Pulmonary artery endothelial cell (primary cell): Measurements from ENCODE around the gene TJP2. TPM values are rescaled to one million over a fixed set of nuclear protein-coding genes. Genes with fewer than 3 reads are reported as not detected.
A peak's percentile ranks its signal among the peaks of the same experiment; 100 is the strongest.
"Not testable (repeated sequence)": the region's sequence is repeated elsewhere in the genome, so short reads cannot be mapped to it uniquely, and the experiment has no call there.

ENCODE experiments used
- DNase-seq: peaks from one replicate; pipeline ENCODE4 v3.0.0-alpha.2; 2011; ENCODE audit warnings: low read depth, low spot score
- total RNA-seq: library from RNA; depleted of rRNA; stranded (reverse); fragments of >200 nt; gene quantifications from 2 replicates; pipeline ENCODE4 v1.2.3, GENCODE V29; 2014

TJP2 gene
- total RNA-seq, 1 donor from 2014 or later: 243 TPM

DNA sequence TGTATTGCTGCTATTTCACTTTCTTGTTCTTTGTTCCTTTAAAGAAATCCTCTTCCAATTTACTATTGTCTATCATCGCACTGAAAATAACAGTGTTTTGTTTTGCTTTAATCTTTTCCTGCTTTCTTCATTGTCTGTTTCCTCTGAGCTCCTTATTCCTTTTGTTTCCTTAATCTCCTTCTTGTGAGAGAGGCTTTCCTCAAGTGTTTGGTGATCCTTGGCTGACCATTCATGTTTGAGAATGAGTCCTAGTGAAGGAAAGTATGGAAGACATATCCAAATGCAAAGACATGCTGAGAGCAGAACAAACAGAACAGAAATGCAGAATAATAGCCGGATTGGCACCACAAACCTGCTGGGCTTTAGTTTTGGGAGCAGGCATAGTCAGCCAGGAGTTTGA is 108.9 kb downstream of the TJP2 start:
- peak; percentile 10 for DNase-seq

DNA sequence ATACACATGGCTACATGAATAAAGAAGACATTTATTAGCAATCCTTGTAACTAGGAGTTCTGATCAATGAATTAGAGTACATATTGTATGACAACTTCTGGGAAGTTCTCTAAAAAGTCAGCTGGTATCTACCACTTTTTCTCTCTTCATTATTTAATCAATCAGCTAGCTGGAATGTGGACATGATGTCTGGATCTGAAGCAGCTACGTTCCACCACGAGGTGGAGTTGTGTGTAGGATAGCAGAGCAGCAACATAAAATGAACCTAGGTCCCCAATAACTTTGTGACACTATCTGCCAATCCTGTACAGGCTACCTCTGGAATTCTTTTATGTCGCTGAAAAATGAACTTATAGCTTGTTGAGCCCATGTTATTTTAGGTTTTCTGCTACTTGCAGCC is 118.0 kb downstream of the TJP2 start:
- DNase-seq: no peak

DNA sequence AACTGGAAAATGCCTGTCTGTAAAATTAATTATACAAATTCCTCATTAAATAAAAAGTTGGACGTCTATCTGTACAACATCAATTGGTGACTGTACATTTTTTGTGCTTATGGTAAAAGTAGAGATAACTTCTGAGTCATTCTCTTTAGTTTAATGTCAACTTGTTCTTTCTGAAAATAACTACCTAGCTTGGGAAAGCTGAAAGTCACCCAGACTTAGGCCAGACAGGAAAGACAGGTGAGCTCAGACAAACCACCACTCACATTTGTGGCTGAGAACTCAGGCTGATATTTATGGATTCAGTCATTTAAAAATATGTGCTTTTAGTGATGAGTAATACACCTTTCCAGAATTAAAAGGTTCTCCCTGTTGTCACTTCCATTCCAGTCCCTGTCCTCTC is 119.1 kb downstream of the TJP2 start:
- no peak for DNase-seq

DNA sequence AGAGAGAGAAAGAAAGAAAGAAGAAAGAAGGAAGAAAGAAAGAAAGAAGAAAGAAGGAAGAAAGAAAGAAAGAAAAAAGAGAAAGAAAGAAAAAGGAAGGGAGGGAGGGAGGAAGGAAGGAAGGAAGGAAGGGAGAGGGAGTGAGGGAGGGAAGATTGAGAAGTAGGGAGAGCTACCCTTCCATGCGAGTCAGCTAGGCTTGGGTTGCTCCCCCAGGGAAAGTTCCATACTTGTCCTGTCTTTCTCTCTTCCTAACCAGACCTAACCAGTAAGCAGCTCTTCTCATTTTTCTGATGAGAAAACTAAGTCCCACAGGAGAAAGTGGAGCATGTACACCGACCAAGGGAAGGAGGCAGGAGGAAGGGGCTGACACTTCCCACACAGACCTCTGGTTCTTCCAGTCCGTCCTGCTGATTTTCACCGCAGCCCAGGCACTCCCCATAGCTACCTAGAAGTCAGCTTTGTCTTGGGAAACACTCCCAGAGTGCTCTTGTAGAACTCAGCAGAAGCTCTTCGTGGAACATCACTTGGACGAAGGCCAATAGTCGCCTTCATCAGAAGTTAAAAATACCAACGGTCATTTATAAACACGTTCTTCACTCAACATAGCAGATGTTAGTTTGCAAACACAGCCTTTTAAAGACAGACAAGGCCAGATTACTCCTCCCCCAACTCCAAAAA is 121.9 kb downstream of the TJP2 start:
- DNase-seq: no peak

DNA sequence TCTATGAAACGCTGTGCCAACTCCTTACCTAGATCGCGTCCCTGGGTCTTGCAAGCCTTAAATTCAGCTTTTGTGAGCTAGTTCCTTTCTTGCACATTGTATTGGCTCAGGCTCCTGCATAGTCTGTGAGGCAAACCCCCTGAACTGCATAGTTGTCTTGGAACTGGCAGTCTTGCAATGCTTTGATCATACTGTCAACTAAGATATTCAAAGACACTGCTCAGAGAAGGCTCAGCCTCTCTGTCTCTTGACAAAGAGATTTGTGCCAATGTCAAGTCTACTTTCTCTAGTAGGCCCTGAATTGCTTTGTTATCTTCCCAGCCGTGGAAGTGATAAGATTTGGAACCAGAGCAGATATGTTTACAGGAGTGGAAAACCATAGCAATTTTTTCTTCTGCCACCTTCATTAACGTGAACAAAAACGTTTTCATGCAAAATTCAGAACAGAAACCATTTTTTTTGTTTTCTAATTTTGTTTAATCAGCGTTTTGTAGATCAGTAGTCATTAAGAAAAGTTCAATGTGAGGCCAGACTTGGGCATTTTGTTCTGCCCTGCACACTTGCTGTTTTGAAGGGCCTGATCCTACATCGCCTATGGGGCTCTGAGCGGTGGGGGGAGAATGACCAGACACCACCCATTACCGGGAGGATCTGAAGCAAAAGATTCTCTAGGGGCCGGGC is 123.4 kb downstream of the TJP2 start:
- DNase-seq: no peak

DNA sequence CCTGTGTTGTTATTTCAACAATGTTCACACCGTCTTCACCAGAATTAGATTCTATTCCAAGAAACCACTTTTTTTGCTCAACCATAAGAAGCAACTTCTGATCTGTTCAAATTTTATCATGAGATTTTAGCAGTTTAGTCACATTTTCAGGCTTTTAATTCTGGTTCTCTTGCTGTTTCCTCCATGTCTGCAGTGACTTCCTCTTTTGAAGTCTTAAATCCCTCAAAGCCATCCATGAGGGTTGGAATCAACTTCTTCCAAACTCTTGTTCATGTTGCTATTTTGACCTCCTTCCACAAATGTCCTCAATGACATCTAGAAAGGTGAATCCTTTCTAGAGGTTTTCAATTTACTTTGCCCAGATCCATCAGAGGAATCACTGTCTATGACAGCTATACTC is 125.2 kb downstream of the TJP2 start:
- DNase-seq: no peak

DNA sequence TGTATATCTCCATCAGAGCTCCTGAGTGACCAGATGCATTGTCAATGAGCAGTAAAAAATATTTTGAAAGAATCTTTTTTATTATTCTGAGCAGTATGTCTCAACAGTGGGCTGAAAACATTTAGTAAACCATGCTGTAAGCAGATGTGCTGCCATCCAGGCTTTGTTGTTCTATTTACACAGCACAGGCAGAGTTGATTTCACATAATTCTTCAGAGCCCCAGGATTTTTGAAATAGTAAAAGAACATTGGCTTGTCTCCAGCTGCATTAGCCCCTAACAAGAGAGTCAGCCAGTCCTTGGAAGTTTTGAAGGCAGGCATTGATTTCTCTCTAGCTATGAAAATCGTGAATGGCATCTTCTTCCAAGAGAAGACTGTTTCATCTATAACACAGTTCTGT is 125.7 kb downstream of the TJP2 start:
- DNase-seq: no peak

DNA sequence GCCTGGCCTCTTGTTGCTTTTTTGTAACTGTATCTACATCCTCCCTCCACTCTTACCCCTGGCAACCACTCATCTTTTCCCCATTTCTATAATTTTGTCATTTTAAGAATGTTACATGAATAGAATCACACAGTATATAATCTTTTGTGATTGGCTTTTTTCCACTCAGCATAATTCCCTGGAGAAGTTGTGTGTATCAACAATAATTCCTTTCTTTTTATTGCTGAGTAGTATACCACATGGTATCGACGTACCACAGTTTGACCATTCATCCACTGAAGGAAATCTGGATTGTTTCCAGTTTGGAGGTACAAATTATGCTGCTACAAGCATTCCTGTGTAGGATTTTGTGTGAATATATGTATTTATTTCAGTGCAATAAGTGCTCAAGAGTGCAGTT is 129.3 kb downstream of the TJP2 start:
- DNase-seq: no peak

DNA sequence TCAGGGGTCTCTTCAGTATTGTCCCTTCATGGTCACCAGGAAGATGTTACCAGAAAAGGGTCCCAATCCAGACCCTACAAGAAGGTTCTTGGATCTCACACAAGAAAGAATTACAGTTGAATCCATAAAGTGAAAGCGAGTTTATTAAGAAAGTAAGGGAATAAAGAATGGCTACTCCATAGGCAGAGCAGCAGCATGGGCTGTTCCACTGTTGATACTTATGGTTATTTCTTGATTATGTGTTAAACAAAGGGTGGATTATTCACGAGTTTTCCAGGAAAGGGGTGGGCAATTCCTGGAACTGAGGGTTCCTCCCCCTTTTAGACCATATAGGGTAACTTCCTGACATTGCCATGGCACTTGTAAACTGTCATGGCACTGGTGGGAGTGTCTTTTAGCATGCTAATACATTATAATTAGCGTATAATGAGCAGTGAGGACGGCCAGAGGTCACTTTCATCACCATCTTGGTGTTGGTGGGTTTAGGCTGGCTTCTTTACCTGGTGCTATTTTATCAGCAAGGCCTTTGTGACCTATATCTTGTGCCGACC is 132.9 kb downstream of the TJP2 start:
- not testable (repeated sequence) for DNase-seq

DNA sequence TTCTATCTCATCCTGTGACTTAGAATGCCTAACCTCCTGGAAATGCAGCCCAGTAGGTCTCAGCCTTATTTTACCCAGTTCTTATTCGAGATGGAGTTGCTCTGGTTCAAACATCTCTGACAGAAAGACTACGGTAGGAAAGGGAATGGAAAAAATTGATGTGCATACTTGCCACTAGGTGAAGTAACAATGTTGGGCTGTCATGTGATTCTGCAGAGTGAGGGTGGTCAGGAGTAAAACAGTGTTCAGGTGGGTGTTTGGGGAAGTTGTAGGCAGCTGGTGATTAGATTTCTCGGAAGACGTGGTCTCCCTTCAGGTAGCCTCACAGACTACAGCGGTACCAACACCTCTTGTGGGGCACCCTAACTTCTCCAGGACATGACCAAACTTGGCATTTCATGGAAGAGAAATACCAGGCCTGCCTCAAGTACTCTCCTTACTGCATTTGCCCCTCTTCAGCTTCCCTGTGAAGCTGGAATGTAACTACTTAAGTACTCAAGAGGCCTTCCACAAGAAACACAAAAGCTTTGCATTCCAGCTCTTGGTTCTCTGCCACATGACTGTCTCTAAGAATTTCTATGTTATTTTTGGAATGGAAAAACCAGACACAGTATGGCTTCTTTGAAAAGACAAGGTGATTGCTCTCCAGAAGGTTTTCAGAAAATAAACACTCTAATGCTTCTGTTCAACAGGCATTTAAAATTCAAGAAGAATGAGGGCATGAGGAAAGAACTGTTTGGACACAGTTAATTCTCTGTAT is 133.5 kb downstream of the TJP2 start:
- no peak for DNase-seq

DNA sequence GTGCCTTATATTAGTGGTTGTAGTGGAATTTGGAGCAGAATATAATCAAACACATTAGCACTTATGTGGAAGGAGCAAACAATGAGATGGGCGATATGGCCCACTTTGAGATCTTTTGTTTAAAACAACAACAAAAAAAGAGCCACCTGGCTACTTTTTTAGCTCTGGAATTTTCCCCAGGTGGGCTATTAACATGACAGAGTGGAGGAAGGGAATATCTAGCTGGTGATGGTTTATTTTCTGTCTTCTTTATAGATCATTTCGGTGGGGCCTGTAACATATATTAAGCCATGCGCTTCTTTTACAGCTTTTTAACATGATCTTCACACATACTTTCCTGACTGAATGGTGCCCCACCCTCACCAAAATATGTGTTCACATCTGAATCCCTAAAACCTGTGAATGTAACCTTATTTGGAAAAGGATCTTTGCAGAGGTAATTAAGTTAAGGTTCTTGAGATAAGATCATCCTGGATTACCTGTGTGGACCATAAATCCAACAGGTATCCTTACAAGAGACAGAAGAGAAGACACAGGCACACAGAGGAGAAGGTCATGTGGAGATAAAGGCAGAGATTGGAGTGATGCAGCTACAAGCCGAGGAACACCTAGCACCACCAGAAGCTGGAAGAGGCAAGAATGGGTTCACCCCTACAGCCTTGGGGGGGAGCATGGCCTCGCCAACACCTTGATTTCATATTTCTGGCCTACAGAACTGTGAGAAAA is 134.3 kb downstream of the TJP2 start:
- no peak for DNase-seq

DNA sequence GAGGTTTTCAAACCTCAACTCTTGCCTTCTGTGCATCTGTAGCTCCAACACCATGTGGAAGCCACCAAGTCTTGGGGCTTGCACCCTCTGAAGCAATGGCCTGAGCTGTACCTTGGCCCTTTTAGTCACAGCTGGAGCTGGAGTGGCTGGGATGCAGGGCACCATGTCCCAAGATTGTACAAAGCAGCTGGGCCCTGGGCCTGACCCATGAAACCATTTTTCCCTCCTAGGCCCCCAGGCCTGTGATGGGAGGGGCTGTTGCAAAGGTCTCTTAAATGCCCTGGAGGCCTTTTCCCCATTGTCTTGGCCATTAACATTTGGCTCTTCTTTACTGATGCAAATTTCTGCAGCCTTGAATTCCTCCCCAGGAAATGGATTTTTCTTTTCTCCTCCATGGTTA is 139.1 kb downstream of the TJP2 start:
- no peak for DNase-seq

DNA sequence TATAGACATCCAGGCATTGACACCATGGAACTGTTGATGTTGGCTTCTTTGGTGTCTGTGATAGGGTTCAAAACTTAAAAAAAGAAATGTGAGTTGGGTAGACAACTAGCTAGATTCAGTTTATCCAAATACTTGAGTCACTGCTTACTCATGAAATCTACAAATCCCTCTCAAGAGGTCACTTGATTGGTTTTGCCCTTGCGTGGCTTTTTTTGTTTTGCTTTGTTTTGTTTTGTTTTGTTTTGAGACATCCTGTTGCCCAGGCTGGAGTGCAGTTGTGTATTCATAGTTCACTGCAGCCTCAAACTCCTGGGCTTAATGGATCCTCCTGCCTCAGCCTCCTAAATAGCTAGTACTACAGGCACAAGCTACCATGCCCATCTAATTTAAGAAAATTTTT is 140.5 kb downstream of the TJP2 start:
- no peak for DNase-seq

DNA sequence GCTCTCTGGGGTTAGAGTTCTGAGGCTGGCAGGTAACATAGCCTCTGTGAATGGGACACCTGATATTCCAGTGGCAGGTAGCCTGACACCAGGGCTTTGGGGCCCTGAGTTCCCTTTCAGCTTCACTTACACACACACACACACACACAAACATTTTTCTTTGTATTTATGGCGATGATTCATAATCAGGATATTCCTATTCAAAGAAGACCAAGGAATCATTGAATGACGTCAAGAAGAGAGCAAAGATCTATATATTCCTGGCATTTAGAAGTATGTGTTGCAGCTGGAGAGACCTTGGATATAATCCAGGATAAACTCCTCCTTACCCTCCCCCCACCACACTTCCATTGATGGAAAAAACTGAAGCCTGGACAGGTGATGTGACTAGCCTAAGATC is 143.0 kb downstream of the TJP2 start:
- no peak for DNase-seq

DNA sequence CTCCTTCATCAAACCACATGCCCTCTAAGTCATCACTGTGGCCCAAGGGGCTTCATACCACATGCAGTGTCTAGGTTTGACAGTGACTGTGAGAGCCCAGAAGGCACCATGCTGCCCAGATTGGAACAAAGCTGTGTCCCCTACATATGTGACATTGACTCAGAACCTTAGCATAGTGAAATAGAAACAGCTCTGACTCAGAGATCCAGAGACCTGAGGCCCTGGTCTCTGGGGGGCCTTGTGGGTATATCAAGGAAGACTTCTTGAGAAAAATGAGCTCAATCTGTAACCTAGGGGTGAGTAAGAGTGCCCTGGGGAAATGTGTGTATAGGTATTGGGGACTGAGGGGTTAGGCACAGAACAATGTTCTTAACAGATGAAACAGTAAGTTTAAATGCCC is 143.8 kb downstream of the TJP2 start:
- no peak for DNase-seq

DNA sequence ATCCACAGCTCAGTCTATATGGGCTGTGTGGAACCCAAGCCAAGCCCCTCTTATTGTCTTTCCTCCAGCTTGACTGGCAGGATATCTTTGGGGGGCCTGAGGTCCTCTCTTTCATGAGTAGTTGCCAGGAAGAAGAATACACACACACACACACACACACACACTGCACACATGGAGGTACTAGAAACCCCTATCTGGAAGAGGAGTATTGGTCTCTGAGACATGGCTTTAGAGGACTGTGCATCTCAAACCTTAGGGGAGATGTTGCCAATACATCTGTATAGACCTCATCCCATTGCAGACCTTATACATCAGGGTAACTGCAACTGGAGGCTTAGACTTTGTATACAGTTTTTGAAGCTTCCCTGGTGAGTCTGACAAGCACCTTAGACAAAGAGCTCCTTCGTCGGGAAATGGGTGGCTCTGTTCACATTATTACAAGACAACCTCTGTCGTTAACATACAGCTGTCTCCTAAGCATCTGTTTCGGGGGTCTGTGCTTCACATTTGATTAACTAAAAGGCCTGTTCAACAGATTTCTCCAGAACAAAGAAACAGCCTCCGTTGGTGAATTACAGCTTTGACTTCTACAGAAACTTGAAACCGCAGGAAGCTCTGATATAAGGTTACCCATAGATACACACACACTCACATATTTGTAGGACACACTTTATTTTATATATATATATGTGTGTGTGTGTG is 145.4 kb downstream of the TJP2 start:
- DNase-seq: no peak

DNA sequence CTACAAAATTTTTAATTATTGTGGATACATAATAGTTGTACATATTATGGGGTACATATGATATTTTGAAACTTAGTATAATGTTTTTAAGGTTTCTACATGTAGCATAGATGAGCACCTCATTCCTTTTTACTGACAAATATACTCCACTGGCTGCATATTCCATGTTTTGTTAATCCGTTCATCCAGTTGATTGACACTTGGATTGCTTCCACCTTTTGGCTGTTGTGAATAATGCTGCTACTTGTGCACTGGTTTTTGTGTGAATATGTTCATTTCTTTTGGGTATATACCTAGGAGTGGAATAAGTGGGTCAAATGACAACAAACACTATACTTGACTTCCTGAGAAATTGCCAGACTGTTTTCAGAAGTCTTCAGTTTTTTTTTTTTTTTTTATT is 148.2 kb downstream of the TJP2 start:
- no peak for DNase-seq

DNA sequence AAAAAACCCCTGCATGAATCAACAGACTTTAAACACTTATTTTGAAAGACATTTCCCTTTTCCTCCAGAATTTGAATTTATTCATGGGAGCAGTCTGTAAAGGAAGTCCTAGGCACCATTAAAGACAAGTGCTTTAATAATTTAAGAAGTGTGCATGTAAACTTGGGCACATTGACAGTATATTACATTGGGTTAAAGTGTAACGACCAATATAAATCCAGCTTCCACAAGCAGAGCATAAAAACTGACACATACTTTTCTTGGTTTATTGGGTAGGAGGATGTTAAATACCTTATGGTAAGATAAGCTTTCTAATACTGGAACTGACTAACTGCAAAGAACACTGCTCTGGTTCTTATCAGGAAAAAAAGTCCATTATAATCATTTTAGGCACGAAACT is 149.8 kb downstream of the TJP2 start:
- DNase-seq: no peak
